Measurements from ENCODE around the gene CSAG1.
A peak's percentile ranks its signal among the peaks of the same experiment; 100 is the strongest.
"Not testable (repeated sequence)": the region's sequence is repeated elsewhere in the genome, so short reads cannot be mapped to it uniquely, and the experiment has no call there.

CSAG1 gene

GRCh38 chrX:152733261-152733975 is at the start of gene CSAG1, which contains the start of gene MAGEA12:
Gene CSAG1 (minus strand): TSS chrX:152733721. CDS start chrX:152732460, 1,261 bp downstream.
Gene MAGEA12 (plus strand): TSS chrX:152733757. CDS start chrX:152736162, 2,405 bp downstream.
- peak; percentile 46 for DNase-seq (ENCODE audit: low read depth)

GRCh38 chrX:152769549-152770289 is 36.2 kb upstream of the CSAG1 start, which contains the start of gene MAGEA6:
Gene MAGEA6 (minus strand): TSS chrX:152769689. CDS start chrX:152767650, 2,039 bp downstream.
- DNase-seq (ENCODE audit: low read depth): not testable (repeated sequence)

- DNase-seq (ENCODE audit: low read depth): not testable (repeated sequence)
Measured at GRCh38 chrX:152766562-152766961, 33.0 kb upstream of the CSAG1 start.

GRCh38 chrX:152761582-152761981 is 28.1 kb upstream of the CSAG1 start:
- DNase-seq (ENCODE audit: low read depth): not testable (repeated sequence)

- DNase-seq (ENCODE audit: low read depth): not testable (repeated sequence)
Measured at GRCh38 chrX:152759544-152759943, 26.0 kb upstream of the CSAG1 start.

GRCh38 chrX:152758918-152759317 is 25.4 kb upstream of the CSAG1 start, which contains the start of gene CSAG3:
Gene CSAG3 (plus strand): TSS chrX:152759218.
- DNase-seq (ENCODE audit: low read depth): not testable (repeated sequence)

- DNase-seq (ENCODE audit: low read depth): not testable (repeated sequence)
Measured at GRCh38 chrX:152754871-152755270, 21.4 kb upstream of the CSAG1 start.

GRCh38 chrX:152753686-152754650 is 20.4 kb upstream of the CSAG1 start, which contains the start of gene MAGEA2:
Gene MAGEA2 (minus strand): TSS chrX:152753842. CDS start chrX:152751363, 2,479 bp downstream.
- not testable (repeated sequence) for DNase-seq (ENCODE audit: low read depth)

GRCh38 chrX:152738560-152738959 is 5.0 kb upstream of the CSAG1 start:
- no peak for DNase-seq (ENCODE audit: low read depth)

- not testable (repeated sequence) for DNase-seq (ENCODE audit: low read depth)
Measured at GRCh38 chrX:152736528-152736927, 3.0 kb upstream of the CSAG1 start.

- DNase-seq (ENCODE audit: low read depth): no peak
Measured at GRCh38 chrX:152735860-152736511, 2.5 kb upstream of the CSAG1 start.

GRCh38 chrX:152735101-152735500 is 1.6 kb upstream of the CSAG1 start:
- no peak for DNase-seq (ENCODE audit: low read depth)

GRCh38 chrX:152734143-152734858 is 780 bp upstream of the CSAG1 start:
- not testable (repeated sequence) for DNase-seq (ENCODE audit: low read depth)

- DNase-seq (ENCODE audit: low read depth): no peak
Measured at GRCh38 chrX:152725409-152725808, 8.1 kb downstream of the CSAG1 start.

GRCh38 chrX:152713815-152714787 is 19.4 kb downstream of the CSAG1 start, which contains the start of gene MAGEA2B:
Gene MAGEA2B (plus strand): TSS chrX:152714628. CDS start chrX:152717107, 2,479 bp downstream.
- DNase-seq (ENCODE audit: low read depth): not testable (repeated sequence)

GRCh38 chrX:152713195-152713594 is 20.3 kb downstream of the CSAG1 start:
- not testable (repeated sequence) for DNase-seq (ENCODE audit: low read depth)

GRCh38 chrX:152709173-152709572 is 24.3 kb downstream of the CSAG1 start, which contains the start of gene CSAG2:
Gene CSAG2 (minus strand): TSS chrX:152709273. CDS start chrX:152709112, 161 bp downstream.
- not testable (repeated sequence) for DNase-seq (ENCODE audit: low read depth)

- DNase-seq (ENCODE audit: low read depth): not testable (repeated sequence)
Measured at GRCh38 chrX:152706500-152706899, 27.0 kb downstream of the CSAG1 start.

GRCh38 chrX:152700390-152700789 is 33.1 kb downstream of the CSAG1 start:
- not testable (repeated sequence) for DNase-seq (ENCODE audit: low read depth)

All from HS-27A (cell line).